GM23338 (cell line): ENCODE data around the gene PRDX4.

ENCODE experiments used
- CTCF ChIP-seq, 2 experiments: fragments of 200-600 bp in 1 of 2; sonication (generic) in 1 of 2; conservative IDR thresholded peaks; 2 replicates each; pipeline versions ENCODE4 v1.5.1 to v1.6.1; 2016 to 2017; ENCODE audit warnings: antibody characterized with exemption in 2 of 2, low read depth in 2 of 2, mild to moderate bottlenecking in 2 of 2, moderate library complexity in 1 of 2
- EZH2 ChIP-seq: fragments of 200-600 bp; sonication (generic); IDR thresholded peaks from one replicate; pipeline ENCODE4 v1.8.0; 2017; ENCODE audit warnings: antibody characterized with exemption, mild to moderate bottlenecking, low read depth; ENCODE audit not compliant: unreplicated experiment
- REST ChIP-seq: IDR thresholded peaks from one replicate; pipeline ENCODE4 v1.6.1; 2018; ENCODE audit warnings: antibody characterized with exemption; ENCODE audit not compliant: unreplicated experiment

- peak; percentile 37 to 44; a peak in 3 of 4 replicates for TF ChIP-seq CTCF (conservative IDR thresholded peaks at IDR 0.05; ENCODE audit: low read depth in 2 of 2)
- TF ChIP-seq EZH2: no peak
- TF ChIP-seq REST: no peak
These were observed 40.6 kb upstream of the PRDX4 start for GRCh38 chrX:23626651-23627050.
